Erythroblast (primary cell): ENCODE results near the gene CACNA1B.

Source experiments
- GATA1 ChIP-seq: IDR thresholded peaks from 2 replicates; pipeline ENCODE4 v1.6.1; 2011; ENCODE audit warnings: low read depth, mild to moderate bottlenecking, control low read depth, low read length, moderate library complexity
- POLR2A ChIP-seq: IDR thresholded peaks from 2 replicates; pipeline ENCODE4 v1.6.1; 2011; ENCODE audit warnings: mild to moderate bottlenecking, low read length

DNA sequence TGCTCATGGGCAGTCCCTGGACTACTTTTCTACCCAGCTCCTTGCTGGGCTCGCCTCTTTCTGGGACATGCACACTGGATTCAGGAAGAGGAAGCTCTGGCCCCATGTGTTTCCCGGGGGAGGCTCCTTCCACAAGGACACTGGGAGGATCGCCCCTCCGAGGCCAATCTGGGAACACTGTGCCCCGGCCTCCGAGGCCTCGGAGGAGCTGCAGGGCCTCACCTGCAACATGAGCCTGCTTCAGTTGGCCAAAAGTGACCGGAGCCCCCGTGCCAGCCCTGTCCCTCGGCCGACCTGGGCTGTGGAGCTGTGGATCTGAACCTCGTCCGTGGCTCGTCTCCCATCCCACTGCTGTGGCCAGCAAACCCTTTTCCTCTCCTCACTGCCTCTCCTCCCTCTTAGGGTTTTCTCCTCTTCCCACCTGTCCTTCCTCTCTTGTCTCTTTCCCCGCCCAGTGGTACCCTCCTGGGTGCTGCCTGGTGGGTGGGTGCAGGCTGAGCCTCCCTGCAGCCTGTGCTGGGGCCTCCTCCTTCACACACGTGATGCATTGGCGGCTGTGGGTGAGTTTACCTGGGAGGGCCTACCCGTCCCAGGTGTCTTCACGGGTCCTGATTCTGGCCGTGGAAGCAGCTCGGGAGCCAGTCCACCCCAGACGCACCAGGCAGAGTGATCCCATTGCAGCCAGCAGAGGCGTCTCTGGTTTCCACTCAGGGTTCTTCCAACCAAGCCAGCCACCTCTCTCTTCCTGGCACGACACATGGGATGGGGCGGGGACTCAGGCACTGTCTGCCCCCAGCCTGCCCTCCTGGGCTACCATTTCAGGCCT lies 241.8 kb downstream of the CACNA1B start:
- TF ChIP-seq POLR2A (no peak), GATA1 (no peak)
